Stimulated activated CD4-positive, alpha-beta T cell treated with anti-CD3 and anti-CD28 coated beads, Interleukin-1b, Interleukin-23, amount 100 ng/mL, for 1 hour (primary cell): ENCODE results near the gene NECTIN1.

Experiments used
- DNase-seq, 2 donors: peaks; one replicate each; pipeline ENCODE4 v3.0.0-alpha.2; 2020; ENCODE audit warnings: low read depth in 2 of 2

Gene NECTIN1

GRCh38 chr11:119729951-119730613 is 1.1 kb upstream of the NECTIN1 start:
- no peak for DNase-seq

- DNase-seq: no peak
Observed at GRCh38 chr11:119729581-119729927, 554 bp upstream of the NECTIN1 start.

DNA sequence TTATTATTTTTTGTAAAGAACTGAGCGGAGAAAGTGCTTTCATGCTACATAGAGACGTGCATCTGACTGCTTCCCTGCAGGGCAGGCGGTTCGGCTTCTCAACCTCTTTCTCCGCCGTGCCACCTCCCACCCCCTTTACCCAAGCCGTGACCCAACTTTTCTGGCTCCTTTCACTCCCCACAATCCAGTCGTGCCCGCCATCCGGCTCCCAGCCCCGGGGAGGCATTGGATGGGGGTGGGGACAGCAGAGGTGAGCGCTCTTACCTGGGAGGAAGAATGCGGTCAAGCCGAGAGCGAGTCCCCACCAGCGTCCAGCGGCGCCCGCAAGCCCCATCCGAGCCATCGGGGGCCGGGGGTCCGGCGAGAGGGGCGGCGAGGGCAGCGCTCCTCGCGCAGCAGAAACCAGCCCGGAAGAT is 781 bp downstream of the NECTIN1 start:
- no peak for DNase-seq

- DNase-seq: no peak
Observed at GRCh38 chr11:119727523-119728151, 1.4 kb downstream of the NECTIN1 start.

- DNase-seq: no peak
Observed at GRCh38 chr11:119726585-119727522, 2.1 kb downstream of the NECTIN1 start.

DNA sequence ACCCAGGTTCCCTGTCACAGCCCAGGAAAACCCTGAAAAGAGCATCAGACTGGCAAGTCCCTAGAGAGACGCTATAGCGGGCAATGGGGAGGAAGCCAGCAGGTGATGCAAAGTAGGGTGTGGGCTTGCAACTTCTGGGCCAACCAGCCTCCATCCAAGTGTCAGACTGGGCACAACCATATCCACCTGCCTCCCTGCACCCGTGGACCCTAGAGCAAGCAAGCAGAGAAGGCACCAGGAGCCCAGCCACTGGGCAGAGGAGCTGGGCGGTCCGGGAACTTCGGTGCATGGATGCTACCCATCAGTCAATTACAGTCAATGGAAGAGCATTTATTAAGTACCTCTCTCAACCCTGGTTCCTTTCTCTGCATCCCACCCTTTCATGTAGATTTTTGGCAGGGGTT is 2.8 kb downstream of the NECTIN1 start:
- DNase-seq: no peak

DNA sequence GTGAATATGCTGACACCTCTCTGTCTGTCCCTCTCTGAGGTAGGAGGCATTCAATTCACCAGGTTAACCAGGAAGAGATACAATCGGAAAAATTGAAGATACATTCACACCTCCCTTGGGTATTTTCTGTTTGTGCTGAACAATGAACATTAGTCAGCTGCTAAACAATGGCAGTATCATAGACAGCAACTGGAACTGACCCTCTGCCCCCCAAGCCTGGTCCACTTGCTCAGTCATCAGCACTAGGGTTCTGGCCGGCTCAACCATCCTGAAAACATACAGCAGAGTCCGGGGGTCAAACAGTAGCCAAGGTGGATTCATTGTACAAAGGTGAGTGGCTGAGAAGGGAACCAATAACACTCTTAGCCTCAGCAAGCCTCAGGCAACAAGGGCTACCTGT is 4.0 kb downstream of the NECTIN1 start:
- DNase-seq: no peak

GRCh38 chr11:119723952-119724325 is 5.1 kb downstream of the NECTIN1 start:
- no peak for DNase-seq

DNA sequence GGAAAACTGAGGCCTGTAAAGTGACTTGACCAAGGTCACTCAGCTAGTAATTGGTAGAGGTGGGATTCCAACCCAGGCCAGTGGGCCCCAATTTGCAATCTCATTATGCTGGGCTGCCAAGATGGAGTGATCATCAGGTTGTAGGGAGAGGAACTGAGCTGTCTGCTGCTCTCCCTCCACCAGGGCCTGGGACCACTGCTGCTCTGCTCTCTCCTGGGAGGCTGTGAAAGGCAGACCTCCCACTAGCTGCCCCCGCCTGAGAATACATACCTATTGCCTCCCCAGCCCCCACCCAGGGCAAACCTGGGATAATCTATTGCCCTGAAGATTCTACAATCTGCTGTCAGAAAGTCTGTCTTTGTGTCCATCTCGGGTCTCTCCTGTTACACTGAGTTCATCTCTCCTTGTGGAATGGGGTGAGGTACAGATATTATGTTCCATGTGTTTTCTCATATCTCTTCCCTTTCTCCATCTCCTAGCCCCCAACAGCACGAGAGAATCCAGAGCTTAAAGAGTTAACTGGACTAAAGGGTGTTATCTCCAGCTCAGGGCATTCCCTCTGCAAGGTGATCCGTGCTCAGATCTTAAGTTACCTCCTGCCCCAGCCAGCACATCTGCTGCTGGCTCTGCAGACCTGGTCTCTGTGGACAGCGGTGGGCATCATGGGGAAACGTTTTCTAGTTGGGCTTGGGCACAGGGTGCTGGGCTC is 5.6 kb downstream of the NECTIN1 start:
- DNase-seq: no peak

DNA sequence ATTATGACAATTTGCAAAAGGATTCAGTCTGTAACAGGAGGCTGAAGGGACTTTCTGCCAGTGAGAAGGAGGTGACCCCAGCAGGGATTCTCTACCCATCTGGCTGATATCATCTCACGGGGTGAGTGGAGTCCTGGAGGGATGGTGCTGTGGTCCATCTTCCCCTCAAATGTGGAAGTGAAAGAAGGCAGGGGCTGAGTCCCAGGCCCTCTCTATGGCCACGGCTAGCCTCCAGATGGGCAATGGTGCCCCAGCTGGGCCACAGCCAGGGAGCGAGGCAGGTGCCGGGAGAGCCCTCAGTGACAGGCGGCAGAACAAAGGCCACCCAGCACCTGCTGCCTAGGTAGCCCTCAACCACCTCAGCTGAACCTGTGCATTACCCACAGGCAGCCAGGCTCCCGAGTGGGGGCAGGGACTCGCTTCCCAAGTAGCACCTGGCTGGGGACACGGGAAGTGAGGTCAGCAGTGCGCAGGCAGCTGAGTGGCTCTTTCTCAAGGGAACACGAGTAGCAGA is 6.7 kb downstream of the NECTIN1 start:
- DNase-seq: no peak

DNA sequence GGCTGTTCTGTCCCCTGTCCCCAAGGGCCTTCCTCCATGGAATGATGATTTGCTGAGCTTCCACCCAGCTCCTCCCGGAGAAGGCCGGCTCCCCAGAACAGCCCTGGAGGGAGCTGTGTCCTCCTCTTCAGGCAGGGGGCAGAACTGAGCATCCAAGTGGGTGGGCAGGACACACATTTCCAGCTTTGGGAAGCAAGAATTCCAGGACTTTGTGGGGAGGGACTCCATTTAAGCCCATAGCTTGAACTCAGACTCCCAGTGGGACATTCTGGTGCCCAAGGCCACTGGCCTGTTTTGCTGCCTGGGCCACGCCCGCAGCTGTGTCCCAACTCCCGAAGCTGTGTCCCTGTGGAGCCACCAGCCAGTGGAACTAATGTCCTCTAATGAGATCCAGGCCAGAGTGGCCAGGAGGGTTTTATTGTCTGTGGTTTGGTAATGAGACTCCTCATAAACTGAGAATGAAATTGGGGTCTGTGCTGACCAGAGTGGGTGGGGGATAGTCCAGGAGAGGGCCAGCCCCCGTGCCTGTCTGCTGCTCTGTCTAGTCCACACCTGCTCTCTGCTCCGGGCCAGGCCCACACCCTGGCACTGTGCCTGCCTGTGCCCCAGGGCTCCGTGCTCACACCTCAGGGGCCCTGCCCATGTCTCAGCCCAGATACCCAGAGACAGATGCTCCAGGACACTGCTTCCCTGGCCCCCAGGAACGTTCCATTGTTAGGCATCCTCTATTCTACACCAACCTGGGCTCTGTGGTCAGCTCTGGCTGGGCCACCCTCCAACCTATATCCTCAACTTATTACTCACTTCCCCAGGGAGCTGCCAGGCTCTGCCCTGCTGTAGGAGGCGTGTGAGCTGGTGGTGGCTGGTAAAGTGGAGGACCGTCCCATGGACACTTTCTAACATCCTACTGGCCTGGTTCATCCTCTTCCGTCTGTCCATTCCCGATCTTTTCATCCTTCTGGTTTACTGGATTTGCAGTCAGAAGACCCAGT is 7.6 kb downstream of the NECTIN1 start:
- no peak for DNase-seq

DNA sequence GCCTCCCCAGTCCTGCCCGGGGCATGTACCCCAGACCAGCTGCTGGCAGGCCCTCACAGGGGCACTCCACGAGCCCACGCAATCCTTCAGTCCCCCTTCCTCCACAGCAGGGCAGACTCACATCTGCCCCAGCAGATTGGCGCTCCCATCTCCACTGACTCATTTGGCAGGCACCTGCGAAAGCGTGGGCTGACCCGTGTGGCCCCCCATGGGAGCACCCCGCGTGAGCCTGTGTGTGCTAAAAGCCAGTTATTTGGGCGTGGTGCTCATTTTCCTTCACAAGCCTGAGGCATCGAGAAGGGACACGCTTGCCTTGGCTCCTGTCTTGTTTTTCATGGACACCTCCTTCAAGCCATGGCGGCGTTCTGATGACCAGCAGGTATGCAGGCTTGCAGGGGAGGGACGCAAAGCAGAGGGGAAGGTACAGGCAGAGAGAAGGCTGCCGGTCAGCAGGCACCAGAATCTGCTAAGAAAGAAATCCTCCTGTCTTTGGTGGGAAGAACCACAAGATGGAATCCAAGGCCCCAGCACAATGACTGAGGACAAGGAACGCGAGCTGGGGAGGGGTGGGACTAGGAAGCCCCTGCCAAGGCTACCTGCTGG is 8.6 kb downstream of the NECTIN1 start:
- no peak for DNase-seq

GRCh38 chr11:119717839-119718534 is 11.0 kb downstream of the NECTIN1 start:
- no peak for DNase-seq

DNA sequence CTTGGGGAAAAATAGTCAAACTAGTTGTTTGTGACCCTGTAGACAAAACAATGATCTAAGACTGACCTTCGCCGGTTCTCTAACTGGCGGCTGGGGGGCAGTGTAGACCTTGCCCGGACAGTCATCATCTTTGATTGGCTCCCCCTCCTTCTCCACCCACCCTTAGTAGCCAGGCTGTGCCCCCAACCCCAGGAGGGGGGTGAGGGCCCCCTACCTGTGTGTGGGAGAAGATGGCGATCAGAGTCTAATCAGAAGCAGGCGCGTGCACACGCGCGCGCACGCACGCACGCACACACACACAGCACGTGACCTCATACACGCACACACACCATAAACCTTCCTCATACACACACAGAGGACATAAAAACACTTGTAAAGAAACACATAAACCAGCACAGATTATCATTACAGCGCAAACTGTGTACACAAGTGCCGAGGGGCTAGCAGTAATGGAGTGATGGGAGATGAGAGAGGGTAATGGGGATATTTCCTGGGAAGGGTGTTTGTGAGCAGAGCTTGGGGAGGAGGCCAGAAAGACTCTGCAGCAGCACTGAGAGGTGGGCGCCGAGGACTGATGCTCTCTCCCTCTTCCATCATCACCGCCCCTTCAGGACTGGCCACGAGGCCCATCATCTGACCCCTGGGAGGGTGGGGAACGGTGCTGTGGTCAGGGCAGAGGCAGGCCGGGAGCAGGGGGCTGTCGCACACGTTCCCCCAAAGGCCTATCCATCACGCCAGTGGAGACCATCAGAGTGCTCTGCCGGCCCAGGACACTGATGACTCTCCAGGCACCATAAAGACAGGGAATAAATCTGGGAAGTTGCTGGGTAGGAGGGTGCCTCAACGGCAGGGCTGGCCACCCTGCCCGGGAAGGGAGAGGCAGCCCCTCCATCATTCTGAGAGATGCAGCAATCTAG is 12.2 kb downstream of the NECTIN1 start:
- DNase-seq: no peak

DNA sequence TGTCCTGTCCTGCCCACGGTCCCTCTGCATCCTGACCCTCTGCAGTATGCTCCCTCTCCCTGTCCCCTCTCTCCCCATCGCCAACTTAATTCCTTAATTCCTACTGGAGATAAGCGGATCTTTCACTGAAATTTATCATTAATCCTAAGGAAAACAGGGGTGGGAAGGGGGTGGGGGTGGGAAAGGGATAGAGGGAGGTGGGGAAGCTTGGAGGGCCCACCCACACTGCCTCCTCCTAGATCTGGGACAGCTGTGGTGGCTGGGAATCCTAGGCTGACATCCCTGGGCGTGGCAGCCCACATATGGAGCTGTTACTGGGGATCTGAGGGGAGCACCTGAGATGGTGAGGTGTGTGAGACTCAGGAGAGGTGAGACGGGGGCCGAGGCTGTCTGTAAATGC is 14.4 kb downstream of the NECTIN1 start:
- DNase-seq: no peak

- DNase-seq: no peak
Observed at GRCh38 chr11:119714189-119714588, 14.8 kb downstream of the NECTIN1 start.

- no peak for DNase-seq
Observed at GRCh38 chr11:119713359-119714040, 15.5 kb downstream of the NECTIN1 start.
